Thyroid gland (tissue), 4 donors: ENCODE measurements around the gene RNF220. TPM values are rescaled to one million over a fixed set of nuclear protein-coding genes. Genes with fewer than 3 reads are reported as not detected.
A peak's percentile ranks its signal among the peaks of the same experiment; 100 is the strongest.

Source experiments
- DNase-seq, 2 donors: peaks; one replicate each; pipeline ENCODE4 v3.0.0-alpha.2; 2019
- H3K27ac ChIP-seq, 3 donors: fragments of 200-600 bp; sonication (generic); 1 replicate in 2 of 3; 2 replicates in 1 of 3; pipeline ENCODE4 v1.5.1; 2016 to 2019; ENCODE audit warnings: mild to moderate bottlenecking in 1 of 3, moderate library complexity in 1 of 3
- H3K27me3 ChIP-seq: fragments of 200-600 bp; sonication (generic); one replicate; pipeline ENCODE4 v1.5.1; 2019
- H3K36me3 ChIP-seq, 2 donors: fragments of 200-600 bp; sonication (generic); one replicate each; pipeline ENCODE4 v1.5.1; 2016 to 2019
- H3K4me1 ChIP-seq, 2 donors: fragments of 200-600 bp; sonication (generic); one replicate each; pipeline ENCODE4 v1.5.1; 2017 to 2019
- H3K4me3 ChIP-seq, 3 donors: fragments of 200-600 bp; sonication (generic); replicated peaks in 1 of 3; 1 replicate in 2 of 3; 2 replicates in 1 of 3; pipeline ENCODE4 v1.5.1; 2016; ENCODE audit warnings: mild to moderate bottlenecking in 1 of 3
- H3K9me3 ChIP-seq: fragments of 200-600 bp; sonication (generic); one replicate; pipeline ENCODE4 v1.5.1; 2017
- POLR2A ChIP-seq, 2 donors: fragments of 450-650 bp; IDR thresholded peaks; one replicate each; pipeline ENCODE4 v1.6.1; 2017; ENCODE audit warnings: antibody characterized with exemption in 2 of 2, mild to moderate bottlenecking in 2 of 2, moderate library complexity in 1 of 2
- WGBS, 2 donors: methylation state at CpG; one replicate each; pipeline ENCODE4 v1.1.5; 2017; 5-methylcytosine and 5-hydroxymethylcytosine counted together
- intact Hi-C: fragments of 100-400 bp; cut with DNase I; formaldehyde crosslinking; loops from one replicate; pipeline ENCODE4 v1.15.1; 2023
- total RNA-seq, 4 donors: library from RNA; depleted of rRNA; stranded (reverse); fragments of >200 nt; gene quantifications; one replicate each; pipeline ENCODE4 v1.2.3, GENCODE V29; 2016
- TF ChIP-seq, protein P1 (sequence below), 6 experiments: fragments of 200-600 bp in 3 of 6; fragments of 450-650 bp in 3 of 6; sonication (generic) in 3 of 6; IDR thresholded peaks; one replicate each; pipeline ENCODE4 v1.5.1; 2016 to 2019; ENCODE audit warnings: antibody characterized with exemption in 6 of 6, mild to moderate bottlenecking in 2 of 6, inconsistent platforms in 1 of 6, moderate library complexity in 1 of 6

Gene RNF220
- total RNA-seq, 4 donors from 2014 or later, result 88.7 to 117 (median 102) TPM

DNA sequence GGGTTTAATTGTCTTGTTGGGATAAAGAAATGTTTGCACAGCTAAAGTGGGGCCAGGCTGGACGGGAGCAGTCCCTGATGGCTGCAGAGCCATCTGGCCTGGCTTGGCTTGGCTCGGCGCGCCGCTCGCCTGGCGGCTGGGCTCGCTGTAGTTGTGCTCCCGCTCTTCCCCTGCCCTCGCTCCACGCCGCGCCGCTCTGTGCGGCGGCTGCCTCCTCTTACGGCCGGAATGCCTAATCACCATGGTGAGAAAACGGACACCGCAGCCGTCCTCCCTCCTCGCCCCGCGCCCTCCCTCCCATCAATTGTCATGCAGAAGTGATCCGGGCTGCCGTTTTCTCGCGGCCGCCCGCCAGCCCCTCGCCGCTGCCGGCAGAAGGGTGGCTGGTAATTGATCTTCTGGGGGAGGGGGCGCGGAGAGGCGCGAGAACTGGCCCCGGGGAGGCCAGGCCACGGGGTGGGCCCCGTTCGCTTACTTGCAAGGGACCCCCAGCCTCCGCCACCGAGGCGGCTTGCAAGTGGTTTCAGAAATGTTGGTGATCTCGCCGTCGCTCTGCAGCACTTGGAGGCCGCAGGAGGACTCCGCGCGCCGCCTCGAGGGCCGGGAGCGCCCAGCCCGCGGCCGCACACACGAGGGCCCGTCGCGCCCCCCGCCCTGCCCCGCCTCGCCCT lies 12.4 kb downstream of the RNF220 start:
- Histone ChIP-seq H3K27me3 (peaks cover 28% of the 10 kb centered on the region), H3K4me1 (peaks cover 6 to 19% of the 10 kb centered on the region in 2 donors), H3K27ac (no peak overlapping the region), H3K9me3 (no peaks in the 10 kb centered on the region), H3K36me3 (no peaks in the 10 kb centered on the region), H3K4me3 (peak overlapping the region in 1 of 3 donors; percentile 10)
- TF ChIP-seq POLR2A (IDR thresholded peaks at IDR 0.05), result no peak
- TF ChIP-seq, protein P1, sequence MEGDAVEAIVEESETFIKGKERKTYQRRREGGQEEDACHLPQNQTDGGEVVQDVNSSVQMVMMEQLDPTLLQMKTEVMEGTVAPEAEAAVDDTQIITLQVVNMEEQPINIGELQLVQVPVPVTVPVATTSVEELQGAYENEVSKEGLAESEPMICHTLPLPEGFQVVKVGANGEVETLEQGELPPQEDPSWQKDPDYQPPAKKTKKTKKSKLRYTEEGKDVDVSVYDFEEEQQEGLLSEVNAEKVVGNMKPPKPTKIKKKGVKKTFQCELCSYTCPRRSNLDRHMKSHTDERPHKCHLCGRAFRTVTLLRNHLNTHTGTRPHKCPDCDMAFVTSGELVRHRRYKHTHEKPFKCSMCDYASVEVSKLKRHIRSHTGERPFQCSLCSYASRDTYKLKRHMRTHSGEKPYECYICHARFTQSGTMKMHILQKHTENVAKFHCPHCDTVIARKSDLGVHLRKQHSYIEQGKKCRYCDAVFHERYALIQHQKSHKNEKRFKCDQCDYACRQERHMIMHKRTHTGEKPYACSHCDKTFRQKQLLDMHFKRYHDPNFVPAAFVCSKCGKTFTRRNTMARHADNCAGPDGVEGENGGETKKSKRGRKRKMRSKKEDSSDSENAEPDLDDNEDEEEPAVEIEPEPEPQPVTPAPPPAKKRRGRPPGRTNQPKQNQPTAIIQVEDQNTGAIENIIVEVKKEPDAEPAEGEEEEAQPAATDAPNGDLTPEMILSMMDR (IDR thresholded peaks at IDR 0.05), result no peak
- intact Hi-C loops, result no loop called here
- peak in 1 of 2 donors; percentile 14 for DNase-seq
- 0 to 1% methylated on average over 9 to 32 of the region's 65 CpGs for WGBS, 2 donors

DNA sequence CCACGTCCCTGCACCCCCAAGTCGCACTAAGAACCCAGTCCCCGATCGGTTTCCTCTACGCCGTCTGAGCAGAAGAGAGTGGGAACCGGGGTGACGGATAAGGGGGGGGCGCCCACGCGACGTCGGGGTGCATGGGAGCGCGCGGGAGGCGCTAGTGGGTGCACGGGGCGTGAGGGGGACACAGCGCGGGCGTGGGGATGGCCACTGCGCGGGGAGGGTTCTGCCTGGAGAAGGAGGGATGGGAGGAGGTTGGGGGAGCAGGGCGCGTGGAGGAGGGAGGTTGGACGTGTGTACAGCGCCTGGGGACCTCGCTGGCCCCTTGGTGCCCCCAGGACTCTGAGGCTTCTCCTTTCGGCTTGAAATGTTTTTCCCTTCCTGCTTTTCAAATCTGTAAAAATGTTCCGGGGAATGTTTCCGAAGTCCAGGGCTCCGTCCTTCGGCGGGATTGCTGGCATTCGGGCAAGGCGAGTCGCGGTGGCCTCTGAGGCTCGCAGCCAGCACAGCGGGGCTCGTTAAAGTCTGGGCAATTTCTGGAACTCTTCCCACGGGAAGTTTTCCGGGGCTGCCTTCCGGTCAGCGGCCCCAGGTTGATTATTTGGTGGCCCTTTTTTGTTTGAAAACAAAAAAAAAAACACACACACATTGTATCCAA lies 13.1 kb downstream of the RNF220 start:
- Histone ChIP-seq H3K9me3 (no peaks in the 10 kb centered on the region), H3K27me3 (peaks cover 28% of the 10 kb centered on the region), H3K4me1 (peaks cover 6 to 20% of the 10 kb centered on the region in 2 donors), H3K27ac (no peak overlapping the region), H3K4me3 (peak overlapping the region in 1 of 3 donors; percentile 10), H3K36me3 (no peaks in the 10 kb centered on the region)
- 4 to 5% methylated on average over 38 to 42 of the region's 46 CpGs for WGBS, 2 donors
- TF ChIP-seq, protein P1 (IDR thresholded peaks at IDR 0.05), result no peak
- TF ChIP-seq POLR2A (IDR thresholded peaks at IDR 0.05), result no peak
- DNase-seq, result no peak
- intact Hi-C loops, result no loop called here

DNA sequence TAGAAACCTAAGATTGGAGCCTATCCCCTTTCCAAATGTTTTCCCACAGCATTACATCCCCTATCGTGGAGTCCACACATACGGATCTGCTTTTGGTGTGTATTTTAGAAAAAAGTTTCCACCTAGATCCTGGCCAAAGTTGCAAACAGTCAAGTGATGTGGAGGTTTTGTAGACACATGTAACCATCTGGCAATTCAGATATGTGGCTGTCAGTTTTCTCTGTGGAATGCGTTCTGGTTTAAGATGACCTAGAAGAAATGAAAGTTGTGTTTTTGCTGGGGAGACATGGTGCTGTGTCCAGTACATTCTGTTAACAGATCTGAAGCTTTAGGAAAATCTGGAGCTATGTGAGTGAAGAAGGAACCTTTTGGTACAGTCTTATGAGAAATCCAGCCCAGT lies 14.8 kb downstream of the RNF220 start:
- Histone ChIP-seq H3K4me1 (peaks cover 9 to 35% of the 10 kb centered on the region in 2 donors), H3K27me3 (peaks cover 28% of the 10 kb centered on the region), H3K27ac (no peak overlapping the region), H3K9me3 (no peaks in the 10 kb centered on the region), H3K36me3 (no peaks in the 10 kb centered on the region), H3K4me3 (no peak overlapping the region)
- 79 to 88% methylated on average over 3 of the region's 3 CpGs for WGBS, 2 donors
- no peak for TF ChIP-seq POLR2A (IDR thresholded peaks at IDR 0.05)
- TF ChIP-seq, protein P1 (IDR thresholded peaks at IDR 0.05), result no peak
- intact Hi-C loops, result no loop called here
- DNase-seq, result no peak

DNA sequence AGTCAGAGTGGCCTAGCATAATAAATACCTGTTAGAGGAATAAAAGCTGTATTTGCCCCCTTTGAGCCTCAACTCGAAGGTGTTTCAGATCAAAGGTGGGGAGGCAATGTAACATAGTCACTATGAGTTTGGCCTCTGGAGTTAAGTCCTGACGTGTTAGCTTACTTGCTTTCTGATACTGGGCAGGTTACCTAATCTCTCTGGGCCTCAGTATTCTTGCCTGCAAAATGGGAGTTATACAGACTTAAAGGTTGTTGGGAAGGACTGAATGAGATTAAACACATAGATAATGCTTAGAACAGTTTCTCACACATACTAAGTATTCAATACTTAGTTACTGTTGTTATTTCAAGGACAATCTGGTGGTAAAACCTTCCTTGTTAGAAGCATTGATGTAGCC lies 15.5 kb downstream of the RNF220 start:
- Histone ChIP-seq H3K9me3 (no peaks in the 10 kb centered on the region), H3K27me3 (peaks cover 28% of the 10 kb centered on the region), H3K36me3 (no peaks in the 10 kb centered on the region), H3K4me3 (no peak overlapping the region), H3K27ac (no peak overlapping the region), H3K4me1 (peaks cover 9 to 35% of the 10 kb centered on the region in 2 donors)
- 82 to 83% methylated on average over 2 of the region's 2 CpGs for WGBS, 2 donors
- DNase-seq, result no peak
- intact Hi-C loops, result no loop called here
- TF ChIP-seq, protein P1 (IDR thresholded peaks at IDR 0.05), result no peak
- TF ChIP-seq POLR2A (IDR thresholded peaks at IDR 0.05), result no peak

DNA sequence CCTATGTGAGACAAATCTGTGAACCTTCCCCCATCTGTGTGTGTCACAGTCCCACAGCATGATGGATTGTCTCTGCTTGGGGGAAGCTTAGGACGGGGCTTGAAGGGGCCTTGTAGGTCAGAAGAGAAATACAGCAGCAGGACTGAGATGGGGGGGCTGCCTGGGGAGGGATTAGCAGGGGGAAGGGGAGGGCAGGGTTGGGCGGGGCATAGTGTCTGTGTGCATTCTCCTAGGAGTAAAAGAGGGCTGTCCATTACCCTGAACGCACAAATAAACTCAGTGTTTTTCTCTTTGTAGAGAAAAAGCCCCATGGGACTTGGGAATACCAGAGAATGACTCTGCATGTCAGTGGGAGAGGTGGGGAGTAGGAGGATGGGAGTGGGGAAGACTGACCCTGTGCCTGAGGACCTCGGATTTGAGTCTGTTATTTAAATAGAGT lies 16.4 kb downstream of the RNF220 start:
- peaks cover 28% of the 10 kb centered on the region for H3K27me3 ChIP-seq
- 62 to 64% methylated on average over 4 of the region's 4 CpGs for WGBS, 2 donors
- H3K27ac ChIP-seq, result peak overlapping the region in 1 of 3 donors; percentile 21

More for the DNA sequence above, 16.4 kb downstream of the RNF220 start:
- Histone ChIP-seq H3K9me3 (no peaks in the 10 kb centered on the region), H3K4me1 (peaks cover 9 to 35% of the 10 kb centered on the region in 2 donors), H3K4me3 (no peak overlapping the region), H3K36me3 (no peaks in the 10 kb centered on the region)
- TF ChIP-seq, protein P1 (IDR thresholded peaks at IDR 0.05), result no peak
- TF ChIP-seq POLR2A (IDR thresholded peaks at IDR 0.05), result no peak
- intact Hi-C loops, result no loop called here
- no peak for DNase-seq
